ENCODE results near the gene FATE1. TPM values are rescaled to one million over a fixed set of nuclear protein-coding genes. Genes with fewer than 3 reads are reported as not detected.

Gene FATE1
- total RNA-seq, 1 experiment from 2014 or later = not detected

DNA sequence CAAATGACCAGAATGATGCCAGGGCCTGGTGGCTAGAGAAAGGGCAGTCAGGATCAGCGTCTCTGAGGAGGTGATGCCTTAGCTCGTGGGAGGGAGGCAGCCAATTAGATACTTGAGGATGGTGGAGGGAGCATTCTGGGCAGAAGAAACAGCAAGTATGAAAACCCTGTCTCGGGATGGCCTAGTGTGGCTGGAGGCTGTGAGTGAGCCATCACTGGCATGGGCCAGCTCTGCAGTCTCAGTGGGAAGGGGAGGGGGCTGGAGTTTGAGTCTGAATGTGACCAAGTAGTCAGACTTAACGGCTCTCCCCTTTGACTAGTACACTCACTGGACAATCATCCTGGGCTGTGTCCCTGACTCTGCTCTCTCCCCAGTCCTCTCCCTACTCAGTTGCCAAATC, 25.8 kb downstream of the FATE1 start:
- no TSS peak for BruUV-seq (replicated peaks)
- H3K4me3 ChIP-seq (ENCODE audit: low read depth in 2 of 2, low read length in 2 of 2) = no peak overlapping the region
- in situ Hi-C loops (cut with HindIII; ENCODE audit: low pct_unique_long_range_greater_than_20kb, low sequenced_read_pairs) (no loop called here), intact Hi-C loops (cut with micrococcal nuclease; ENCODE audit: unreplicated experiment) (no loop called here)
- no peaks in the 10 kb centered on the region for H3K4me1 ChIP-seq (ENCODE audit: control insufficient read depth, insufficient read depth, low read length)
- DNase-seq (ENCODE audit: low read depth, low spot score) (no peak), ATAC-seq (no peak)
- CTCF ChIA-PET = no interaction called here
- H3K36me3 ChIP-seq (ENCODE audit: control insufficient read depth, insufficient read depth, low read length) = no peaks in the 10 kb centered on the region
- TF ChIP-seq SIN3A (IDR thresholded peaks at IDR 0.05; ENCODE audit: borderline replicate concordance, insufficient read depth, low read depth, low read length) = no peak
- no peak for TF ChIP-seq TCF7L2 (IDR thresholded peaks at IDR 0.05; ENCODE audit: low read depth, low read length)
- no peak for TF ChIP-seq POLR2AphosphoS5 (IDR thresholded peaks at IDR 0.05; ENCODE audit: low read depth, low read length)
- no peak for TF ChIP-seq REST (IDR thresholded peaks at IDR 0.05; ENCODE audit: insufficient read depth in 1 of 2, low read depth in 2 of 2, low read length in 1 of 2)
- TF ChIP-seq, protein P1, sequence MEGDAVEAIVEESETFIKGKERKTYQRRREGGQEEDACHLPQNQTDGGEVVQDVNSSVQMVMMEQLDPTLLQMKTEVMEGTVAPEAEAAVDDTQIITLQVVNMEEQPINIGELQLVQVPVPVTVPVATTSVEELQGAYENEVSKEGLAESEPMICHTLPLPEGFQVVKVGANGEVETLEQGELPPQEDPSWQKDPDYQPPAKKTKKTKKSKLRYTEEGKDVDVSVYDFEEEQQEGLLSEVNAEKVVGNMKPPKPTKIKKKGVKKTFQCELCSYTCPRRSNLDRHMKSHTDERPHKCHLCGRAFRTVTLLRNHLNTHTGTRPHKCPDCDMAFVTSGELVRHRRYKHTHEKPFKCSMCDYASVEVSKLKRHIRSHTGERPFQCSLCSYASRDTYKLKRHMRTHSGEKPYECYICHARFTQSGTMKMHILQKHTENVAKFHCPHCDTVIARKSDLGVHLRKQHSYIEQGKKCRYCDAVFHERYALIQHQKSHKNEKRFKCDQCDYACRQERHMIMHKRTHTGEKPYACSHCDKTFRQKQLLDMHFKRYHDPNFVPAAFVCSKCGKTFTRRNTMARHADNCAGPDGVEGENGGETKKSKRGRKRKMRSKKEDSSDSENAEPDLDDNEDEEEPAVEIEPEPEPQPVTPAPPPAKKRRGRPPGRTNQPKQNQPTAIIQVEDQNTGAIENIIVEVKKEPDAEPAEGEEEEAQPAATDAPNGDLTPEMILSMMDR (IDR thresholded peaks at IDR 0.05) = no peak
- H3K27me3 ChIP-seq (ENCODE audit: control insufficient read depth, insufficient read depth, low read length) = no peaks in the 10 kb centered on the region
- H3K9me3 ChIP-seq (ENCODE audit: control insufficient read depth, insufficient read depth, low read depth, low read length) = no peaks in the 10 kb centered on the region
- H3K27ac ChIP-seq (ENCODE audit: low read length) = no peak overlapping the region
- POLR2A ChIA-PET = no interaction called here

GRCh38 chrX:151742311-151742710, 26.5 kb downstream of the FATE1 start:
- in situ Hi-C loops (cut with HindIII; ENCODE audit: low pct_unique_long_range_greater_than_20kb, low sequenced_read_pairs) = no loop called here
- no peak for TF ChIP-seq REST (IDR thresholded peaks at IDR 0.05; ENCODE audit: insufficient read depth in 1 of 2, low read depth in 2 of 2, low read length in 1 of 2)
- TF ChIP-seq SIN3A (IDR thresholded peaks at IDR 0.05; ENCODE audit: borderline replicate concordance, insufficient read depth, low read depth, low read length) = no peak
- no peak for TF ChIP-seq POLR2AphosphoS5 (IDR thresholded peaks at IDR 0.05; ENCODE audit: low read depth, low read length)
- TF ChIP-seq, protein P1 (IDR thresholded peaks at IDR 0.05) = no peak
- no peak for TF ChIP-seq TCF7L2 (IDR thresholded peaks at IDR 0.05; ENCODE audit: low read depth, low read length)
- Histone ChIP-seq H3K4me1 (ENCODE audit: control insufficient read depth, insufficient read depth, low read length) (no peaks in the 10 kb centered on the region), H3K36me3 (ENCODE audit: control insufficient read depth, insufficient read depth, low read length) (no peaks in the 10 kb centered on the region), H3K27me3 (ENCODE audit: control insufficient read depth, insufficient read depth, low read length) (peaks cover 2% of the 10 kb centered on the region; the same call in 1 of the 2 replicates), H3K27ac (ENCODE audit: low read length) (no peak overlapping the region), H3K9me3 (ENCODE audit: control insufficient read depth, insufficient read depth, low read depth, low read length) (no peaks in the 10 kb centered on the region), H3K4me3 (ENCODE audit: low read depth in 2 of 2, low read length in 2 of 2) (no peak overlapping the region)
- intact Hi-C loops (cut with micrococcal nuclease; ENCODE audit: unreplicated experiment) = no loop called here
- DNase-seq (ENCODE audit: low read depth, low spot score) (no peak), ATAC-seq (no peak)
- CTCF ChIA-PET = no interaction called here
- POLR2A ChIA-PET = no interaction called here
- BruUV-seq (replicated peaks) = no TSS peak
